ENCODE measurements around the gene RGS19. TPM values are rescaled to one million over a fixed set of nuclear protein-coding genes. Genes with fewer than 3 reads are reported as not detected.
A peak's percentile ranks its signal among the peaks of the same experiment; 100 is the strongest.
"Not testable (repeated sequence)": the region's sequence is repeated elsewhere in the genome, so short reads cannot be mapped to it uniquely, and the experiment has no call there.

Gene RGS19
- total RNA-seq, 1 donor from 2014 or later: 3.1 TPM

DNA sequence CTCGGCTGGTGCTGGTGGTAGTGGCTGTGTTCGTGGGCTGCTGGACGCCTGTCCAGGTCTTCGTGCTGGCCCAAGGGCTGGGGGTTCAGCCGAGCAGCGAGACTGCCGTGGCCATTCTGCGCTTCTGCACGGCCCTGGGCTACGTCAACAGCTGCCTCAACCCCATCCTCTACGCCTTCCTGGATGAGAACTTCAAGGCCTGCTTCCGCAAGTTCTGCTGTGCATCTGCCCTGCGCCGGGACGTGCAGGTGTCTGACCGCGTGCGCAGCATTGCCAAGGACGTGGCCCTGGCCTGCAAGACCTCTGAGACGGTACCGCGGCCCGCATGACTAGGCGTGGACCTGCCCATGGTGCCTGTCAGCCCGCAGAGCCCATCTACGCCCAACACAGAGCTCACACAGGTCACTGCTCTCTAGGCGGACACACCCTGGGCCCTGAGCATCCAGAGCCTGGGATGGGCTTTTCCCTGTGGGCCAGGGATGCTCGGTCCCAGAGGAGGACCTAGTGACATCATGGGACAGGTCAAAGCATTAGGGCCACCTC, 19.2 kb upstream of the RGS19 start:
- DNase-seq (ENCODE audit: low spot score): no peak
- intact Hi-C loops (cut with DNase I): no loop called here

DNA sequence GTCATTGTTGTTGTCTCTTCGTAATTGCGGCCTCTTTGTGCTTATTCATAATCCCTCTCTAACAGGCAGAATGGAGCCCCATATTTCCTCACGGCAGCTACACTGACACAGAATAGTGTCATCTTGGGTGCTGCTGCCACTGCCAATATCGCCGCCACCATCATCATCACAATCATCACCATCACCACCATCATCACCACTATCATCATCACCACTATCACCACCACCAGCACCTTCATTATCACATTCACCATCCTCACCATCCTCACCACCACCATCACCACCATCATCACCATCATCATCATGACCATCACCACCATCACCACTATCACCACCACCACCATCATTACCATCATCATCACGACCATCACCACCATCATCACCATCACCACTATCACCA, 17.2 kb upstream of the RGS19 start:
- no peak for DNase-seq (ENCODE audit: low spot score)
- intact Hi-C loops (cut with DNase I): no loop called here

- DNase-seq (ENCODE audit: low spot score): no peak
- intact Hi-C loops (cut with DNase I): no loop called here
These were observed 16.6 kb upstream of the RGS19 start for GRCh38 chr20:64095927-64096326.

DNA sequence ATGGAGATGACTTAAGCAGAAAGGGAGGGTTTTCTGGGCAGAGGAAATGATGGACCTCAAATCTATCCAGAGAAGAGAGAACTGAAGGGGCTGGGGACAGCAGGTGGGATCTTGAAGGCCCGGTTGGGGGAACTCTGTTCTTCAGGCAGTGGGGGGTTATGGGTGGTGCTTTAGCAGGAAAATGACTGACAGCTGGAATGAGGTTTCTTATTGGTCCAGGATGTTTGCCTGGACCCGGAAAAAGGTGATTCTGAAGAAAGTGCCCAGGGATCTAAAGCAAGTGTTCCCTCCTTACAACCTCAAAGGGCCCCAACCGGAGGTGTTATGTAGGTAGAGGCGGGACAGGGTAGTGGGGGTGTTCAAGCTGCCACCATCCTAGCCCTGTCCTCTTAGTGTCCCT, 16.1 kb upstream of the RGS19 start:
- DNase-seq (ENCODE audit: low spot score): no peak
- intact Hi-C loops (cut with DNase I): no loop called here

DNA sequence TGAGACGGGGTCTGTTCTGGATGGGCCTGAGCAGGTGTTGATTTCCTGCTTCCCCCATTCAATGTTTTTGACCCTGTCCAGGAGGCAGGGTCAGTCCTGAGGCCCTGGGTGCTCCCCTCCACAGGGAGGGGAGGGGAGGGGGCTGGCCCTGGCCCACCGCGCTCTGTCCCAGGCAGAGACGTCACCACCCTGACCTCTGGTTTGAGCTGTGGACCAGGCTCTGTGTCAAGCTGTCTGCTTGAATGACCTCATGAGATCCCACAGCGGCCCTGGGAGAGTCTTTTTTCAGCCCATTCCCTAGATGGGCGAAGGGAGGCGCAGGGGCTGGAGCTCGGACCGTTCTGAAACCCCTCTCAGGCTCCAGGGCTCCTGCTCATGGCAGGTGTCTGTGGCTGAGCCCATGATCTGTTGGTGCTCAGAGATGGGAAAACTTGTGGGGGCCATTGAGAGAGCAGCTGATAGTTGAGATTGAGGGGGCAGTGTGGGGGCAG, 13.7 kb upstream of the RGS19 start:
- intact Hi-C loops (cut with DNase I): no loop called here
- no peak for DNase-seq (ENCODE audit: low spot score)

DNA sequence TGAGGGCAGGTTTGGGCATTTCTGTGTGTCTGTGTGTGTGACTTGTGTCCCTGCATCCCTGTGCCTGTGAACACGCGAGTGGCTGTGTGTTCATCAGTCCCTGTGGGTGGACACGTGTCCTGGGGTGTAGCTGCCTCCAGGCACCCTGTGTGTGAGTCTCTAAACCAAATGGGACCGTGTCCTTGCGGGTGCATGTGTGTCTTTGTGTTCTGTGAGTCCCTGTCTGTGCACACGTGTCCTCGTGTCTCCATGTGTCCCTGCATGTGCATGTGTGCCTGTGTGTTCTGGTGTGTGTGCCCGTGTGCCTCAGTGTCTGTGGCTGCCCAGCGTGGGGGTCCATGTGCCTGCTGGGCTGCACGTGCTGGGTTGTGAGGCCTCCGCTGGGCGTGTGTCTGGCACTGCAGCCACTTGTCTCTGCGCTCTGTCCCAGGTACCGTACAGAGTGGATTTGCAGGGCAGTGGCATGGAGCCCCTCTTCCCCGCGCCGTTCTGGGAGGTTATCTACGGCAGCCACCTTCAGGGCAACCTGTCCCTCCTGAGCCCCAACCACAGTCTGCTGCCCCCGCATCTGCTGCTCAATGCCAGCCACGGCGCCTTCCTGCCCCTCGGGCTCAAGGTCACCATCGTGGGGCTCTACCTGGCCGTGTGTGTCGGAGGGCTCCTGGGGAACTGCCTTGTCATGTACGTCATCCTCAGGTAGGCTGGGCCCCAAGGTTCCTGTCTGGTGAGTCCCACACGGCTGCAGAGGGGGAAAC, 13.1 kb upstream of the RGS19 start:
- no peak for DNase-seq (ENCODE audit: low spot score)
- intact Hi-C loops (cut with DNase I): no loop called here

- DNase-seq (ENCODE audit: low spot score): no peak
- intact Hi-C loops (cut with DNase I): no loop called here
These were observed 12.5 kb upstream of the RGS19 start for GRCh38 chr20:64091770-64092169.

GRCh38 chr20:64091340-64091739, 12.0 kb upstream of the RGS19 start:
- no peak for DNase-seq (ENCODE audit: low spot score)
- intact Hi-C loops (cut with DNase I): no loop called here

- DNase-seq (ENCODE audit: low spot score): no peak
- intact Hi-C loops (cut with DNase I): no loop called here
These were observed 10.8 kb upstream of the RGS19 start for GRCh38 chr20:64090165-64090564.

DNA sequence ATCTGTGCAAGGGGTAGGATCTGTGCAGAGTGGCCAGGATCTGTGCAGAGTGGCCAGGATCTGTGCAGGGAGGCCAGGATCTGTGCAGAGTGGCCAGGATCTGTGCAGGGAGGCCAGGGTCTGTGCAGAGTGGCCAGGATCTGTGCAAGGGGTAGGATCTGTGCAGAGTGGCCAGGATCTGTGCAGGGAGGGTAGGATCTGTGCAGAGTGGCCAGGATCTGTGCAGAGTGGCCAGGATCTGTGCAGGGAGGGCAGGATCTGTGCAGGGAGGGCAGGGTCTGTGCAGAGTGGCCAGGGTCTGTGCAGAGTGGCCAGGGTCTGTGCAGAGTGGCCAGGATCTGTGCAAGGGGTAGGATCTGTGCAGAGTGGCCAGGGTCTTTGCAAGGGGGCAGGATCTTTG, 9.3 kb upstream of the RGS19 start:
- DNase-seq (ENCODE audit: low spot score); intact Hi-C loops (cut with DNase I): not testable (repeated sequence)

- DNase-seq (ENCODE audit: low spot score); intact Hi-C loops (cut with DNase I): not testable (repeated sequence)
These were observed 8.0 kb upstream of the RGS19 start for GRCh38 chr20:64087226-64087825.

- no peak for DNase-seq (ENCODE audit: low spot score)
- intact Hi-C loops (cut with DNase I): no loop called here
These were observed 7.5 kb upstream of the RGS19 start for GRCh38 chr20:64086801-64087200.

GRCh38 chr20:64084685-64085152, 5.4 kb upstream of the RGS19 start:
- no peak for DNase-seq (ENCODE audit: low spot score)
- intact Hi-C loops (cut with DNase I): loop anchor here (2.0 kb wide), 1 partner anchor 34 kb away; no protein-coding TSS in a partner anchor

GRCh38 chr20:64083804-64084684, 4.7 kb upstream of the RGS19 start, which contains the start of gene LKAAEAR1:
Gene LKAAEAR1, minus strand, starts transcription at chr20:64084398. Its CDS starts 179 bp downstream, at chr20:64084219.
- intact Hi-C loops (cut with DNase I): loop anchor here (2.0 kb wide), 1 partner anchor 35 kb away; no protein-coding TSS in a partner anchor
- DNase-seq (ENCODE audit: low spot score): no peak

GRCh38 chr20:64083378-64083803, 4.1 kb upstream of the RGS19 start:
- intact Hi-C loops (cut with DNase I): no loop called here

DNA sequence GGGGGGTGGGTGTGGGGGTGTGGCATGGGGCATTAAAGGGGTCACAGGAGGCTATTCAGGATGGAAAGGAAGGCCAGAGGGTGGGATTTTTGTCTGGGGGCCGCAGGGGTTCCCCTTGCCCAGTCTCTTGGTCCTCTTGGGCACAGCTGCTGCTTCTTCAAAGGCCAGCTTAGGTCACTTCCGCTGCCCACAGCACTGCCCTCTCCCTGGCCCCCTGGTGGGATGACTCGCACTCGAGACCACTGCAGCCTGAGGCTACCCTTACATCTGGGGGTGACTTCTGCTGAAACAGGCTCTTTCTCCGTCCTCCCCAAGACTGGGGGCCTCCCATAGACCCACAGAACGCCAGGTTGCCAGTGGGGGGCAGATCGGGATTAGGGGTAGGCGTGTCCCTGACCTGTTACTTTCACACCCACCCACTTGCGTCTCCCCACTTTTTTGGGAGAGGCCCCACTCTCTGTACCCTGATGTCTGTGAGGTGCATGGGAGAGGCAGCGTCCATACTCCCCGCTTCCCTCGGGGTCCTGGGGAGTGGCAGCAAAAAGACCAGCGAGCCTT, 3.6 kb upstream of the RGS19 start:
- DNase-seq (ENCODE audit: low spot score): no peak
- intact Hi-C loops (cut with DNase I): no loop called here

More at GRCh38 chr20:64083378-64083803, 4.1 kb upstream of the RGS19 start:
- DNase-seq (ENCODE audit: low spot score): peak; percentile 92

GRCh38 chr20:64082126-64082731, 2.9 kb upstream of the RGS19 start:
- intact Hi-C loops (cut with DNase I): no loop called here
- no peak for DNase-seq (ENCODE audit: low spot score)

DNA sequence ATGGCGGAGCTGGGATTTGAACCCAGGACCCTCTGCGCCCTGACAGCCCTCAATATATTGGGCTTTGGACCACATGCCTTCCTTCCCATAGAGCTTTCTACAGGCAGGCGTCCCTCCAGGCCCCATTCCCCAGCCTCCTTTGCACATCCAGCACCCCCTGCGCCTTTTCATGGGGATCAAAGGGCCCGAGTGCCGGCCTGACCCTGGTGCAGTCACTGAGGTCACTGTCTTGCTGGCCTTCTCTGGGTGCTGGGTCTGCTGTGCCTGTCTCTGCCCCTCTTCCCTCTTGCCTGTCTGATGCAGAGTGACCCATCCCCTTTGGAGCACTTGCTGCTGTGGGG, 2.3 kb upstream of the RGS19 start:
- intact Hi-C loops (cut with DNase I): no loop called here
- DNase-seq (ENCODE audit: low spot score): no peak

All from cardiac septum (tissue), 1 donor.